Effector memory CD4-positive, alpha-beta T cell (primary cell): Measurements from ENCODE around the gene WNT11.

ENCODE experiments used
- DNase-seq, 3 donors: peaks; one replicate each; pipeline ENCODE4 v3.0.0-alpha.2; 2020
- H3K27ac ChIP-seq: 2 replicates; pipeline ENCODE4 v1.7.0; 2013; ENCODE audit warnings: mild to moderate bottlenecking, low read length, moderate library complexity; ENCODE audit not compliant: insufficient read depth, poor library complexity, severe bottlenecking
- H3K27me3 ChIP-seq: replicated peaks from 2 replicates; pipeline ENCODE4 v1.7.0; 2013; ENCODE audit warnings: mild to moderate bottlenecking, low read length; ENCODE audit not compliant: insufficient read depth, control insufficient read depth, poor library complexity, severe bottlenecking
- H3K36me3 ChIP-seq: 2 replicates; pipeline ENCODE4 v1.7.0; 2013; ENCODE audit warnings: mild to moderate bottlenecking, low read length, moderate library complexity; ENCODE audit not compliant: control insufficient read depth, insufficient read depth
- H3K4me1 ChIP-seq: 2 replicates; pipeline ENCODE4 v1.7.0; 2013; ENCODE audit warnings: low read length, mild to moderate bottlenecking; ENCODE audit not compliant: control insufficient read depth, insufficient read depth, poor library complexity, severe bottlenecking
- H3K4me3 ChIP-seq: 2 replicates; pipeline ENCODE4 v1.7.0; 2013; ENCODE audit warnings: low read length, low read depth, mild to moderate bottlenecking; ENCODE audit not compliant: insufficient read depth, poor library complexity, severe bottlenecking
- H3K9me3 ChIP-seq: 2 replicates; pipeline ENCODE4 v1.7.0; 2013; ENCODE audit warnings: mild to moderate bottlenecking, low read length, moderate library complexity; ENCODE audit not compliant: control insufficient read depth

WNT11 gene

DNA sequence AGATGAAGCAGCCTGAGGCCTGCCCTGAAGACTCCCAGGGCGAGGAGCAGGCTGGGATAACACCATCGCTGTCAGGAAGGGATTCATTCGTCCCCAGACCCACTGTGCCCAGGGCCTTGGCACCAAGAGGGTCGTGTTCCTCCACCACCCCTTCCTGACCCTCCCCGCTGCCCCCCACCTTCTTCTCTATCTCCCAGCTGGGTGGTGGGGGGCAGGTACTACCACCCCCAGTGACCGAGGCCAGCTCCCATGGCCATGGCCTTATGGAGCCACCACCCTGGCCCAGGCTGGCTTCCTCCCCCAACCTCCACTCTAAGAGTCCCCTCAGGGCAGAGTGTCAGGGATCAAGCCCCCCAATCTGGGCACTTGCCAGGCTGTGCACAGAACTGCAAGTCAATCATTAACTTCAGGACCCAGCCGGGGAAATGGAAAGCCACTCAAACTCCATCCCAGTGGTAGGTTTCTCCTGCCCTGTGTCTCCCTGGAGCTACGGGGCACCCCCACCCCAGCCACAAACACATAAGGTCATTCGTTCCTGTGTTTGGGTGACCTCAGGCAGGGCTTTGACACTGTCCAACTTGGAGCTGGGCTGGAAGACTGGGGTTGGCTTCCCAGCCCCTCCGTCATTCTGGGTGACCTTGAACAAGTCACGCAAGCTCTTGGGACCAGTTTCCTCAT lies 33.3 kb upstream of the WNT11 start:
- H3K27me3 ChIP-seq, result no peaks in the 10 kb centered on the region
- no peak overlapping the region for H3K27ac ChIP-seq
- H3K4me1 ChIP-seq, result peaks cover 5% of the 10 kb centered on the region
- no peaks in the 10 kb centered on the region for H3K36me3 ChIP-seq
- DNase-seq, result no peak
- no peaks in the 10 kb centered on the region for H3K9me3 ChIP-seq
- no peak overlapping the region for H3K4me3 ChIP-seq

DNA sequence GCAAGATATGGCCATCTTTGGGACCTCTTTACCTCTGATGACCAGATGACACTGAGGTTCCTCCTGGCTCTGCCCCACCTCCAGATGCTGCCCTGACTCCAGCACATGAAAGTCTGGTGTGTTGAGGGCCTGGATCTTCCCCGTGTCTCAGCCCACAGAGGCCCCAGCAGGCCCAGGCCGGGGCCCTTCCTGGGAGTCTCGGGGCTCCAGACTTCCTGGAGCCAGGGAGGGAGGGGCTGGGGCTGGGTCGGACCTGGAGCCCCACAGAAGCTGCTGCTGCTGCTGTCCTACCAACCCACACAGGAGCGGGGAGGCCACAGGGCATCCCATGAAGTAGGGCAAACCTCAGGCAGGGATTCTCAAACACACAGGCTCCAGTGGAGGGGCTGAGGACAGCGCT lies 32.2 kb upstream of the WNT11 start:
- H3K27ac ChIP-seq, result no peak overlapping the region
- no peaks in the 10 kb centered on the region for H3K9me3 ChIP-seq
- peaks cover 8% of the 10 kb centered on the region for H3K4me1 ChIP-seq
- no peak overlapping the region for H3K4me3 ChIP-seq
- no peaks in the 10 kb centered on the region for H3K36me3 ChIP-seq
- H3K27me3 ChIP-seq, result no peaks in the 10 kb centered on the region
- no peak for DNase-seq

GRCh38 chr11:76237914-76238313 lies 31.6 kb upstream of the WNT11 start:
- Histone ChIP-seq H3K27me3 (no peaks in the 10 kb centered on the region), H3K27ac (no peak overlapping the region), H3K4me1 (peaks cover 8% of the 10 kb centered on the region), H3K4me3 (no peak overlapping the region), H3K36me3 (no peaks in the 10 kb centered on the region), H3K9me3 (no peaks in the 10 kb centered on the region)
- DNase-seq, result no peak

DNA sequence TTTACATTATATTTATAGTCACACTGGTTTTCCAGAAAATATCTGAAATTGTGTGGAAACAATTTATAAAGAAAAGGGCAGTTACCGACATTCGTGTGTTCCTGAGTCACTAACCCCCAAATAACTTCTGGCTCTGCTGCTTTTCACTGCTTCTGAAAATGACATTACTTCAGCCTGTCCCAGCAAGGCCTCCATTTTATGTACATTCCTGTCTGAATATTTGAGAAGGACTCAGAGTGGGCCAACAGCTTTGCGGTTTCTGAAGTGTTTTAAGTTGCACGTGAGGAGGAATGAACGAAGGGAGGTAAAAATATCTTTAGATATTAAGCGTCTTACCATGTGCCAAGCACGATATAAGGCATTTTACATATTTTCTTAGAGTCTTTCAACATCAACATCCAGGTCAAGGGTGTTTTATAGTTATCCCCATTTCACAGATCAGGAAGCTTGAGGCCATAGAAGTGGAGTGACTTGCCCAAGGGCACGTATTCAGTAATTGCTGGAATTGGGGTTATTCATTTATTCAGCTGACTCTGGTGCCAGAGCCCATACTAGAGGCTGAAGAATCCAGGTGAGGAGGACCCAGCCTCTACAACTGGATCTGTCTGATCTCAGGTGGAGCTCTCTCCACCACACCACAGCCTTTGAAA lies 30.8 kb upstream of the WNT11 start:
- Histone ChIP-seq H3K27me3 (no peaks in the 10 kb centered on the region), H3K4me3 (no peak overlapping the region)
- no peak for DNase-seq

DNA sequence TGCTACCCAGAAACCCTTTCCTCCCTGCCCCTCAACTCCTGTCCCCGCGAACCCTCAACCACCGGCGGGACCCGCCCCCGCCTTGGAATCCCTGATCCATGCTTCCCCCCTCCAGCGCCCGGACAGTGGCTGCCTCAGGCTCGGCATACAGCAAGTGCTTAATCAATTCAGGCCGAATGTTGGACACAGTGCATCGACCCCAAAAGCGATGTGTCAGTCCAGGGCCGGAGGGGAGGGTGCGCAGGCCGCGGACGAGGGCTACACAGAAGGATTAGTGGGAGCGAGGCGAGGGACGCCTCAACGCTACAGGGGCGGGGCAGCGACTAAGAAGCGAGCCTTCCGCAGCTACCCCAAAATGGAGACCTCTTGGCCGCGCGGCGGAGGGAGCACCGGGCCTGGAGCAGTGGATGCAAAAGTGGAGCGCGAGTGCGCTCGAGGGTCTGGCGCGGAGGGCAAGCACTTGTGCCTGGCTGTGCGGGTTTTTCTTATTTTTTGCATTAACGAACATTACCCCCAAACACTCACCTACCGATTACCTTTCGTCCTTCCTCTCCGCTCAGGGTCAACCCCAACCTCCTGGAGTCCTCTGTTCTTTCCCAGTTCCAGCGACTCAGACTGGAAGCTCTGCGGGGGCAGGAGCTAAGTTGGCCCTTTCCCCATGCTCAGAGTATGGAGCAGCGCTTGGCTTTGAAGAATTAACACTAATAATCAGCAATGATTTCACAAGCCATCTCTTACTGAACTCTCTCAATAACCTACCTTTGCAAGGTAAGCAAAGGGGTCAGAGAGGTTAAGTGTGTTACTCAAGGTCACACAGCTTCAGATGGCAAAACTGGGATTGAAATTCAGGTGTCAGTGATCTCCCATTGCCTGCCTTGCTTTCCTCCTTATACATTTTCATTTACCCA lies 30.0 kb upstream of the WNT11 start:
- peak in 1 of 3 donors; percentile 4 for DNase-seq

More for the DNA sequence above, 30.8 kb upstream of the WNT11 start:
- Histone ChIP-seq H3K36me3 (no peaks in the 10 kb centered on the region), H3K4me1 (peaks cover 15% of the 10 kb centered on the region), H3K9me3 (no peaks in the 10 kb centered on the region), H3K27ac (no peak overlapping the region)

DNA sequence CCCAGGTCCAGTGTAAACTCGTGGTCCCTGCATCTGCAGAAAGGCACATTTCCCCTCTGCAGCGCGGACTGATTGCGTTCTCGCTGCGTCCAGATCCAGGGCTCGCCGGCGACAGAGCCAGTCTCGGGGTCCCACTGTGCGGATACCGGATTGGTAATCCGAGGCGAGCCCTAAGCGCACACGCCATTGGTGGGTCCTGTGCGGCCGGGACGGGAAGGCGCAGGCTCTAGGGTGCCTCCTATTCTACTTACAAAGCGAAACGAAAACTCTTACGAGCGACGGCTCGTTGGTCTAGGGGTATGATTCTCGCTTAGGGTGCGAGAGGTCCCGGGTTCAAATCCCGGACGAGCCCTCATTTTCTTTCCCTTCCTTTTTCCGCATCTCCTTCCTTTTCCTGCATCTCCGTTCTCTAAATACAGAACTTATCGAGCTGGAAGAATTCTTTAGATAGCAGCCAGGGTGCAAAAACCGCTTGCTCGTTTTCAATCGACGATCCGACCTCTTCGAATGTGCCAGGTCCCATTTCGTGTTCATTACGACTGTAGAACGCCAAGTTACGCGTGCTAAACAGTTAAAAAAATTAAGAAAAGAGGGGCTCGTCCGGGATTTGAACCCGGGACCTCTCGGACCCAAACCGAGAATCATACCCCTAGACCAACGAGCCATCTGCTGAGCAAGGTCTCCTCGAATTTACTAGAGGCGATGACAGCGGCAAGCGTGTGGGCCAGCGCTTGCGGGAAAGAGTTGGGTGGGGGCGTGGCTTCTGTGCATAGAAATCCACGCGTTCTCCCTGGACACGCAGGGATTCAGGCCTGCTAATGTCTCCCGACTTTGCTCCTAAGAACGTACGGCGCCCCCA lies 29.2 kb upstream of the WNT11 start:
- Histone ChIP-seq H3K4me1 (peaks cover 22% of the 10 kb centered on the region), H3K9me3 (no peaks in the 10 kb centered on the region), H3K36me3 (no peaks in the 10 kb centered on the region), H3K4me3 (peak overlapping the region; percentile 76), H3K27ac (peak overlapping the region; percentile 49), H3K27me3 (no peaks in the 10 kb centered on the region)
- DNase-seq, result peak; percentile 80 to 90 (median 82)

More for the DNA sequence above, 30.0 kb upstream of the WNT11 start:
- no peaks in the 10 kb centered on the region for H3K27me3 ChIP-seq
- H3K27ac ChIP-seq, result no peak overlapping the region
- peak overlapping the region; percentile 76 for H3K4me3 ChIP-seq
- peaks cover 22% of the 10 kb centered on the region for H3K4me1 ChIP-seq
- no peaks in the 10 kb centered on the region for H3K36me3 ChIP-seq
- H3K9me3 ChIP-seq, result no peaks in the 10 kb centered on the region

GRCh38 chr11:76234416-76235232 lies 28.3 kb upstream of the WNT11 start:
- peak overlapping the region; percentile 76 for H3K4me3 ChIP-seq
- H3K27me3 ChIP-seq, result no peaks in the 10 kb centered on the region
- no peak for DNase-seq
- no peaks in the 10 kb centered on the region for H3K36me3 ChIP-seq
- peak overlapping the region; percentile 49 for H3K27ac ChIP-seq
- peaks cover 22% of the 10 kb centered on the region for H3K4me1 ChIP-seq
- no peaks in the 10 kb centered on the region for H3K9me3 ChIP-seq

- Histone ChIP-seq H3K4me1 (peaks cover 22% of the 10 kb centered on the region), H3K4me3 (no peak overlapping the region)
- DNase-seq, result no peak
These were observed 27.7 kb upstream of the WNT11 start for GRCh38 chr11:76234021-76234415.

More at GRCh38 chr11:76234021-76234415, 27.7 kb upstream of the WNT11 start:
- Histone ChIP-seq H3K9me3 (no peaks in the 10 kb centered on the region), H3K36me3 (no peaks in the 10 kb centered on the region), H3K27me3 (no peaks in the 10 kb centered on the region), H3K27ac (no peak overlapping the region)
